HEK293 (cell line): ENCODE measurements around the gene DNMT1.

Source experiments
- GFI1B ChIP-seq: fragments of 450-650 bp; formaldehyde crosslinking; IDR thresholded peaks from 2 replicates; pipeline ENCODE4 v1.5.1; 2016; ENCODE audit warnings: missing biosample characterization, missing genetic modification characterization
- HOXA7 ChIP-seq: sonication (generic); formaldehyde crosslinking; IDR thresholded peaks from 2 replicates; pipeline ENCODE4 v1.8.1; 2022; ENCODE audit warnings: missing genetic modification reagents, borderline replicate concordance
- KLF10 ChIP-seq: fragments of 450-650 bp; IDR thresholded peaks from 2 replicates; pipeline ENCODE4 v1.5.1; 2018; ENCODE audit warnings: missing biosample characterization, mild to moderate bottlenecking, missing genetic modification characterization
- KLF8 ChIP-seq: fragments of 450-650 bp; formaldehyde crosslinking; IDR thresholded peaks from 2 replicates; pipeline ENCODE4 v1.5.1; 2016; ENCODE audit warnings: missing biosample characterization, missing genetic modification characterization
- MYNN ChIP-seq: fragments of 450-650 bp; formaldehyde crosslinking; IDR thresholded peaks from 2 replicates; pipeline ENCODE4 v1.5.1; 2016; ENCODE audit warnings: missing biosample characterization, missing genetic modification characterization, borderline replicate concordance
- PRDM1 ChIP-seq: fragments of 450-650 bp; formaldehyde crosslinking; IDR thresholded peaks from 2 replicates; pipeline ENCODE4; 2016; ENCODE audit warnings: missing biosample characterization, missing genetic modification characterization
- ZBTB21 ChIP-seq: fragments of 450-650 bp; formaldehyde crosslinking; IDR thresholded peaks from 2 replicates; pipeline ENCODE4 v1.5.1; 2017; ENCODE audit warnings: missing biosample characterization, missing genetic modification characterization
- ZBTB7A ChIP-seq: fragments of 450-650 bp; formaldehyde crosslinking; IDR thresholded peaks from 2 replicates; pipeline ENCODE4 v1.5.1; 2016; ENCODE audit warnings: low read depth, missing biosample characterization, missing genetic modification characterization
- ZNF10 ChIP-seq: fragments of 450-650 bp; formaldehyde crosslinking; IDR thresholded peaks from 2 replicates; pipeline ENCODE4 v1.5.1; 2017; ENCODE audit warnings: missing biosample characterization, missing genetic modification characterization
- ZNF132 ChIP-seq: fragments of 450-650 bp; formaldehyde crosslinking; IDR thresholded peaks from 2 replicates; pipeline ENCODE4 v1.5.1; 2017; ENCODE audit warnings: missing biosample characterization, missing genetic modification characterization, borderline replicate concordance
- ZNF146 ChIP-seq: fragments of 450-650 bp; formaldehyde crosslinking; IDR thresholded peaks from 2 replicates; pipeline ENCODE4 v1.5.1; 2016; ENCODE audit warnings: missing biosample characterization, missing genetic modification characterization
- ZNF174 ChIP-seq: fragments of 450-650 bp; formaldehyde crosslinking; IDR thresholded peaks from 2 replicates; pipeline ENCODE4 v1.5.0; 2017; ENCODE audit warnings: missing biosample characterization, mild to moderate bottlenecking, missing genetic modification characterization
- ZNF175 ChIP-seq: fragments of 450-650 bp; formaldehyde crosslinking; IDR thresholded peaks from 2 replicates; pipeline ENCODE4 v1.5.1; 2016; ENCODE audit warnings: missing biosample characterization, missing genetic modification characterization
- ZNF2 ChIP-seq: fragments of 450-650 bp; formaldehyde crosslinking; IDR thresholded peaks from 2 replicates; pipeline ENCODE4 v1.5.1; 2016; ENCODE audit warnings: missing biosample characterization, missing genetic modification characterization
- ZNF24 ChIP-seq: fragments of 450-650 bp; formaldehyde crosslinking; IDR thresholded peaks from 2 replicates; pipeline ENCODE4 v1.5.1; 2016; ENCODE audit warnings: missing biosample characterization, missing genetic modification characterization
- ZNF391 ChIP-seq: fragments of 450-650 bp; formaldehyde crosslinking; IDR thresholded peaks from 2 replicates; pipeline ENCODE4 v1.5.1; 2016; ENCODE audit warnings: low read depth, missing biosample characterization, missing genetic modification characterization, borderline replicate concordance
- ZNF514 ChIP-seq: fragments of 450-650 bp; formaldehyde crosslinking; IDR thresholded peaks from 2 replicates; pipeline ENCODE4 v1.5.1; 2016; ENCODE audit warnings: missing biosample characterization, missing genetic modification characterization
- ZNF548 ChIP-seq: fragments of 450-650 bp; formaldehyde crosslinking; IDR thresholded peaks from 2 replicates; pipeline ENCODE4 v1.5.1; 2016; ENCODE audit warnings: missing biosample characterization, missing genetic modification characterization
- ZNF549 ChIP-seq: fragments of 450-650 bp; IDR thresholded peaks from 2 replicates; pipeline ENCODE4 v1.5.1; 2018; ENCODE audit warnings: missing biosample characterization, missing genetic modification characterization, mild to moderate bottlenecking, inconsistent platforms, moderate library complexity
- ZNF621 ChIP-seq: fragments of 450-650 bp; formaldehyde crosslinking; IDR thresholded peaks from 2 replicates; pipeline ENCODE4 v1.5.1; 2017; ENCODE audit warnings: missing biosample characterization, missing genetic modification characterization
- ZNF654 ChIP-seq: fragments of 450-650 bp; formaldehyde crosslinking; IDR thresholded peaks from 2 replicates; pipeline ENCODE4 v1.5.1; 2016; ENCODE audit warnings: low read depth, missing biosample characterization, missing genetic modification characterization
- ZNF670 ChIP-seq: fragments of 450-650 bp; formaldehyde crosslinking; IDR thresholded peaks from 2 replicates; pipeline ENCODE4 v1.5.1; 2016; ENCODE audit warnings: missing biosample characterization, missing genetic modification characterization, low read depth
- ZNF776 ChIP-seq: fragments of 450-650 bp; formaldehyde crosslinking; IDR thresholded peaks from 2 replicates; pipeline ENCODE4 v1.5.0; 2017; ENCODE audit warnings: missing biosample characterization, missing genetic modification characterization, borderline replicate concordance
- ZSCAN30 ChIP-seq: fragments of 450-650 bp; IDR thresholded peaks from 2 replicates; pipeline ENCODE4 v1.5.1; 2018; ENCODE audit warnings: missing biosample characterization, mild to moderate bottlenecking, missing genetic modification characterization, moderate library complexity
- TF ChIP-seq, protein P1 (sequence below): fragments of 450-650 bp; formaldehyde crosslinking; IDR thresholded peaks from 2 replicates; pipeline ENCODE4 v1.5.1; 2017; ENCODE audit warnings: missing biosample characterization, mild to moderate bottlenecking, missing genetic modification characterization, moderate library complexity
- TF ChIP-seq, protein P2 (sequence below): fragments of 450-650 bp; formaldehyde crosslinking; IDR thresholded peaks from 2 replicates; pipeline ENCODE4 v1.5.1; 2017; ENCODE audit warnings: missing biosample characterization, missing genetic modification characterization
- TF ChIP-seq, protein P3 (sequence below): fragments of 450-650 bp; formaldehyde crosslinking; IDR thresholded peaks from 2 replicates; pipeline ENCODE4 v1.5.1; 2016; ENCODE audit warnings: missing biosample characterization, missing genetic modification characterization
- TF ChIP-seq, protein P4 (sequence below): IDR thresholded peaks from 2 replicates; pipeline ENCODE4 v1.6.1; 2011; ENCODE audit warnings: mild to moderate bottlenecking, low read depth, low read length, borderline replicate concordance
- TF ChIP-seq, protein P5 (sequence below): fragments of 450-650 bp; formaldehyde crosslinking; IDR thresholded peaks from 2 replicates; pipeline ENCODE4 v1.5.1; 2017; ENCODE audit warnings: missing biosample characterization, missing genetic modification characterization
- TF ChIP-seq, protein P6 (sequence below): fragments of 450-650 bp; formaldehyde crosslinking; IDR thresholded peaks from 2 replicates; pipeline ENCODE4 v1.5.1; 2016; ENCODE audit warnings: missing biosample characterization, missing genetic modification characterization

DNMT1 gene

DNA sequence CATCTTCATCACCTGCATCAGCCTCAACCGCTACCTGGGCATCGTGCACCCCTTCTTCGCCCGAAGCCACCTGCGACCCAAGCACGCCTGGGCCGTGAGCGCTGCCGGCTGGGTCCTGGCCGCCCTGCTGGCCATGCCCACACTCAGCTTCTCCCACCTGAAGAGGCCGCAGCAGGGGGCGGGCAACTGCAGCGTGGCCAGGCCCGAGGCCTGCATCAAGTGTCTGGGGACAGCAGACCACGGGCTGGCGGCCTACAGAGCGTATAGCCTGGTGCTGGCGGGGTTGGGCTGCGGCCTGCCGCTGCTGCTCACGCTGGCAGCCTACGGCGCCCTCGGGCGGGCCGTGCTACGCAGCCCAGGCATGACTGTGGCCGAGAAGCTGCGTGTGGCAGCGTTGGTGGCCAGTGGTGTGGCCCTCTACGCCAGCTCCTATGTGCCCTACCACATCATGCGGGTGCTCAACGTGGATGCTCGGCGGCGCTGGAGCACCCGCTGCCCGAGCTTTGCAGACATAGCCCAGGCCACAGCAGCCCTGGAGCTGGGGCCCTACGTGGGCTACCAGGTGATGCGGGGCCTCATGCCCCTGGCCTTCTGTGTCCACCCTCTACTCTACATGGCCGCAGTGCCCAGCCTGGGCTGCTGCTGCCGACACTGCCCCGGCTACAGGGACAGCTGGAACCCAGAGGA, 80.6 kb downstream of the DNMT1 start (continued):
- TF ChIP-seq ZSCAN30 (tag by site-specific recombination): 0 out of 2 replicates have a peak, but pooled peaks have one; percentile 20
- TF ChIP-seq ZNF776 (tag by site-specific recombination): 0 out of 2 replicates have a peak, but pooled peaks have one; percentile 27
- no peak for TF ChIP-seq ZNF654 (tag by site-specific recombination)
- TF ChIP-seq, protein P1, sequence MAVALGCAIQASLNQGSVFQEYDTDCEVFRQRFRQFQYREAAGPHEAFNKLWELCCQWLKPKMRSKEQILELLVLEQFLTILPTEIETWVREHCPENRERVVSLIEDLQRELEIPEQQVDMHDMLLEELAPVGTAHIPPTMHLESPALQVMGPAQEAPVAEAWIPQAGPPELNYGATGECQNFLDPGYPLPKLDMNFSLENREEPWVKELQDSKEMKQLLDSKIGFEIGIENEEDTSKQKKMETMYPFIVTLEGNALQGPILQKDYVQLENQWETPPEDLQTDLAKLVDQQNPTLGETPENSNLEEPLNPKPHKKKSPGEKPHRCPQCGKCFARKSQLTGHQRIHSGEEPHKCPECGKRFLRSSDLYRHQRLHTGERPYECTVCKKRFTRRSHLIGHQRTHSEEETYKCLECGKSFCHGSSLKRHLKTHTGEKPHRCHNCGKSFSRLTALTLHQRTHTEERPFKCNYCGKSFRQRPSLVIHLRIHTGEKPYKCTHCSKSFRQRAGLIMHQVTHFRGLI (tag by site-specific recombination): peak; percentile 65; the same call in 1 of the 2 replicates
- TF ChIP-seq, protein P2, sequence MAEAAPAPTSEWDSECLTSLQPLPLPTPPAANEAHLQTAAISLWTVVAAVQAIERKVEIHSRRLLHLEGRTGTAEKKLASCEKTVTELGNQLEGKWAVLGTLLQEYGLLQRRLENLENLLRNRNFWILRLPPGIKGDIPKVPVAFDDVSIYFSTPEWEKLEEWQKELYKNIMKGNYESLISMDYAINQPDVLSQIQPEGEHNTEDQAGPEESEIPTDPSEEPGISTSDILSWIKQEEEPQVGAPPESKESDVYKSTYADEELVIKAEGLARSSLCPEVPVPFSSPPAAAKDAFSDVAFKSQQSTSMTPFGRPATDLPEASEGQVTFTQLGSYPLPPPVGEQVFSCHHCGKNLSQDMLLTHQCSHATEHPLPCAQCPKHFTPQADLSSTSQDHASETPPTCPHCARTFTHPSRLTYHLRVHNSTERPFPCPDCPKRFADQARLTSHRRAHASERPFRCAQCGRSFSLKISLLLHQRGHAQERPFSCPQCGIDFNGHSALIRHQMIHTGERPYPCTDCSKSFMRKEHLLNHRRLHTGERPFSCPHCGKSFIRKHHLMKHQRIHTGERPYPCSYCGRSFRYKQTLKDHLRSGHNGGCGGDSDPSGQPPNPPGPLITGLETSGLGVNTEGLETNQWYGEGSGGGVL (tag by site-specific recombination): no peak
- no peak for TF ChIP-seq ZNF132
- TF ChIP-seq, protein P3, sequence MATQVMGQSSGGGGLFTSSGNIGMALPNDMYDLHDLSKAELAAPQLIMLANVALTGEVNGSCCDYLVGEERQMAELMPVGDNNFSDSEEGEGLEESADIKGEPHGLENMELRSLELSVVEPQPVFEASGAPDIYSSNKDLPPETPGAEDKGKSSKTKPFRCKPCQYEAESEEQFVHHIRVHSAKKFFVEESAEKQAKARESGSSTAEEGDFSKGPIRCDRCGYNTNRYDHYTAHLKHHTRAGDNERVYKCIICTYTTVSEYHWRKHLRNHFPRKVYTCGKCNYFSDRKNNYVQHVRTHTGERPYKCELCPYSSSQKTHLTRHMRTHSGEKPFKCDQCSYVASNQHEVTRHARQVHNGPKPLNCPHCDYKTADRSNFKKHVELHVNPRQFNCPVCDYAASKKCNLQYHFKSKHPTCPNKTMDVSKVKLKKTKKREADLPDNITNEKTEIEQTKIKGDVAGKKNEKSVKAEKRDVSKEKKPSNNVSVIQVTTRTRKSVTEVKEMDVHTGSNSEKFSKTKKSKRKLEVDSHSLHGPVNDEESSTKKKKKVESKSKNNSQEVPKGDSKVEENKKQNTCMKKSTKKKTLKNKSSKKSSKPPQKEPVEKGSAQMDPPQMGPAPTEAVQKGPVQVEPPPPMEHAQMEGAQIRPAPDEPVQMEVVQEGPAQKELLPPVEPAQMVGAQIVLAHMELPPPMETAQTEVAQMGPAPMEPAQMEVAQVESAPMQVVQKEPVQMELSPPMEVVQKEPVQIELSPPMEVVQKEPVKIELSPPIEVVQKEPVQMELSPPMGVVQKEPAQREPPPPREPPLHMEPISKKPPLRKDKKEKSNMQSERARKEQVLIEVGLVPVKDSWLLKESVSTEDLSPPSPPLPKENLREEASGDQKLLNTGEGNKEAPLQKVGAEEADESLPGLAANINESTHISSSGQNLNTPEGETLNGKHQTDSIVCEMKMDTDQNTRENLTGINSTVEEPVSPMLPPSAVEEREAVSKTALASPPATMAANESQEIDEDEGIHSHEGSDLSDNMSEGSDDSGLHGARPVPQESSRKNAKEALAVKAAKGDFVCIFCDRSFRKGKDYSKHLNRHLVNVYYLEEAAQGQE: no peak
- no peak for TF ChIP-seq ZNF2 (tag by site-specific recombination)
- no peak for TF ChIP-seq ZNF10 (tag by site-specific recombination)
- TF ChIP-seq ZNF670 (tag by site-specific recombination): no peak
- TF ChIP-seq ZNF175: no peak
- no peak for TF ChIP-seq MYNN (tag by site-specific recombination)
- no peak for TF ChIP-seq KLF10
- 0 out of 2 replicates have a peak, but pooled peaks have one; percentile 3 for TF ChIP-seq KLF8 (tag by site-specific recombination)
- no peak for TF ChIP-seq ZNF146 (tag by site-specific recombination)
- TF ChIP-seq ZNF174: no peak
- TF ChIP-seq ZNF24 (tag by site-specific recombination): no peak
- no peak for TF ChIP-seq ZNF621 (tag by site-specific recombination)
- TF ChIP-seq ZNF548 (tag by site-specific recombination): no peak
- no peak for TF ChIP-seq HOXA7
- no peak for TF ChIP-seq ZNF391 (tag by site-specific recombination)
- TF ChIP-seq, protein P4, sequence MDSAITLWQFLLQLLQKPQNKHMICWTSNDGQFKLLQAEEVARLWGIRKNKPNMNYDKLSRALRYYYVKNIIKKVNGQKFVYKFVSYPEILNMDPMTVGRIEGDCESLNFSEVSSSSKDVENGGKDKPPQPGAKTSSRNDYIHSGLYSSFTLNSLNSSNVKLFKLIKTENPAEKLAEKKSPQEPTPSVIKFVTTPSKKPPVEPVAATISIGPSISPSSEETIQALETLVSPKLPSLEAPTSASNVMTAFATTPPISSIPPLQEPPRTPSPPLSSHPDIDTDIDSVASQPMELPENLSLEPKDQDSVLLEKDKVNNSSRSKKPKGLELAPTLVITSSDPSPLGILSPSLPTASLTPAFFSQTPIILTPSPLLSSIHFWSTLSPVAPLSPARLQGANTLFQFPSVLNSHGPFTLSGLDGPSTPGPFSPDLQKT: no peak
- TF ChIP-seq PRDM1 (tag by site-specific recombination): no peak
- no peak for TF ChIP-seq ZBTB7A (tag by site-specific recombination)
- no peak for TF ChIP-seq GFI1B
- TF ChIP-seq ZNF514 (tag by site-specific recombination): no peak
- TF ChIP-seq, protein P5, sequence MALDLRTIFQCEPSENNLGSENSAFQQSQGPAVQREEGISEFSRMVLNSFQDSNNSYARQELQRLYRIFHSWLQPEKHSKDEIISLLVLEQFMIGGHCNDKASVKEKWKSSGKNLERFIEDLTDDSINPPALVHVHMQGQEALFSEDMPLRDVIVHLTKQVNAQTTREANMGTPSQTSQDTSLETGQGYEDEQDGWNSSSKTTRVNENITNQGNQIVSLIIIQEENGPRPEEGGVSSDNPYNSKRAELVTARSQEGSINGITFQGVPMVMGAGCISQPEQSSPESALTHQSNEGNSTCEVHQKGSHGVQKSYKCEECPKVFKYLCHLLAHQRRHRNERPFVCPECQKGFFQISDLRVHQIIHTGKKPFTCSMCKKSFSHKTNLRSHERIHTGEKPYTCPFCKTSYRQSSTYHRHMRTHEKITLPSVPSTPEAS (tag by site-specific recombination): no peak
- no peak for TF ChIP-seq ZBTB21 (tag by site-specific recombination)
- TF ChIP-seq ZNF549 (tag by site-specific recombination): no peak
- TF ChIP-seq, protein P6, sequence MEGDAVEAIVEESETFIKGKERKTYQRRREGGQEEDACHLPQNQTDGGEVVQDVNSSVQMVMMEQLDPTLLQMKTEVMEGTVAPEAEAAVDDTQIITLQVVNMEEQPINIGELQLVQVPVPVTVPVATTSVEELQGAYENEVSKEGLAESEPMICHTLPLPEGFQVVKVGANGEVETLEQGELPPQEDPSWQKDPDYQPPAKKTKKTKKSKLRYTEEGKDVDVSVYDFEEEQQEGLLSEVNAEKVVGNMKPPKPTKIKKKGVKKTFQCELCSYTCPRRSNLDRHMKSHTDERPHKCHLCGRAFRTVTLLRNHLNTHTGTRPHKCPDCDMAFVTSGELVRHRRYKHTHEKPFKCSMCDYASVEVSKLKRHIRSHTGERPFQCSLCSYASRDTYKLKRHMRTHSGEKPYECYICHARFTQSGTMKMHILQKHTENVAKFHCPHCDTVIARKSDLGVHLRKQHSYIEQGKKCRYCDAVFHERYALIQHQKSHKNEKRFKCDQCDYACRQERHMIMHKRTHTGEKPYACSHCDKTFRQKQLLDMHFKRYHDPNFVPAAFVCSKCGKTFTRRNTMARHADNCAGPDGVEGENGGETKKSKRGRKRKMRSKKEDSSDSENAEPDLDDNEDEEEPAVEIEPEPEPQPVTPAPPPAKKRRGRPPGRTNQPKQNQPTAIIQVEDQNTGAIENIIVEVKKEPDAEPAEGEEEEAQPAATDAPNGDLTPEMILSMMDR (tag by site-specific recombination): peak; percentile 57
